ENCODE results near the gene GALT. TPM values are rescaled to one million over a fixed set of nuclear protein-coding genes. Genes with fewer than 3 reads are reported as not detected.

Gene GALT
- total RNA-seq, 1 experiment from 2014 or later, result 21.3 TPM

DNA sequence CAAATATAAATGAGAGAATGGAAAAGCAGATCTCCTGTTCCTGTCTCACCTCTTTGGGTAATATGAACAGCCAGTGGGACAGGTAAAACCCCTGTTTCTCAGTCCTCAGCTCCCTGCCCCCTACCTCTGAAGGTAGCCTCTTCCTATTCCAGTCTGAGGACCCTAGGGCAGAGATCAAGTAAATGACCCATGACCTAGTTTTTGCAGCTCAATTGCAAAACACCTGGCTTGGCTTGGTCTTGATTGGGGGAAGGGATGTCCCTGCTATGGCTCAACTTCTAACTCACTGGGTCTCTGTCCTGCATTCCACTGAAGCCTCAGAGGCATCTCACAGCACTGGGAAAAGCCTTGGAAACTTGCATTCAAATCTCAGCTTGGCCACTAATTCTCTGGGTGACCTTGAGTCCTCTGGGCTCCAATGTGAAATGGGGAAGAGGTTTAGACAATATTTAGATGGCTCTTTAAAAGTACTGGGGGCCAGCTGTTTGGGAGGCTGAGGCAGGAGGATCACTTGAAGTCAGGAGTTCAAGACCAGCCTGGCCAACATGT, 1.6 kb upstream of the GALT start:
- peaks cover 18% of the 10 kb centered on the region for H3K4me1 Mint-ChIP-seq (ENCODE audit: insufficient read depth, unreplicated experiment)
- TF ChIP-seq, protein P1, sequence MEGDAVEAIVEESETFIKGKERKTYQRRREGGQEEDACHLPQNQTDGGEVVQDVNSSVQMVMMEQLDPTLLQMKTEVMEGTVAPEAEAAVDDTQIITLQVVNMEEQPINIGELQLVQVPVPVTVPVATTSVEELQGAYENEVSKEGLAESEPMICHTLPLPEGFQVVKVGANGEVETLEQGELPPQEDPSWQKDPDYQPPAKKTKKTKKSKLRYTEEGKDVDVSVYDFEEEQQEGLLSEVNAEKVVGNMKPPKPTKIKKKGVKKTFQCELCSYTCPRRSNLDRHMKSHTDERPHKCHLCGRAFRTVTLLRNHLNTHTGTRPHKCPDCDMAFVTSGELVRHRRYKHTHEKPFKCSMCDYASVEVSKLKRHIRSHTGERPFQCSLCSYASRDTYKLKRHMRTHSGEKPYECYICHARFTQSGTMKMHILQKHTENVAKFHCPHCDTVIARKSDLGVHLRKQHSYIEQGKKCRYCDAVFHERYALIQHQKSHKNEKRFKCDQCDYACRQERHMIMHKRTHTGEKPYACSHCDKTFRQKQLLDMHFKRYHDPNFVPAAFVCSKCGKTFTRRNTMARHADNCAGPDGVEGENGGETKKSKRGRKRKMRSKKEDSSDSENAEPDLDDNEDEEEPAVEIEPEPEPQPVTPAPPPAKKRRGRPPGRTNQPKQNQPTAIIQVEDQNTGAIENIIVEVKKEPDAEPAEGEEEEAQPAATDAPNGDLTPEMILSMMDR (IDR thresholded peaks at IDR 0.05; ENCODE audit: unreplicated experiment), result no peak
- no peak for DNase-seq (ENCODE audit: unreplicated experiment)
- intact Hi-C loops (cut with micrococcal nuclease), result loop anchor here (5.0 kb wide), 1 partner anchor 57 kb away; no protein-coding TSS in a partner anchor
- POLR2A ChIA-PET, result interaction anchor here (1.0 to 3.5 kb wide), 6 partner anchors 8 to 426 kb away, joined by 3 to 48 read pairs (median 4); partner anchors contain the start of genes DCTN3 and SIGMAR1
- peaks cover 13% of the 10 kb centered on the region for H3K36me3 Mint-ChIP-seq (ENCODE audit: insufficient read depth, unreplicated experiment)
- no TSS peak for BruUV-seq (replicated peaks)
- no peak overlapping the region for H3K27ac Mint-ChIP-seq (ENCODE audit: low read depth, unreplicated experiment)
- no peaks in the 10 kb centered on the region for H3K27me3 Mint-ChIP-seq (ENCODE audit: insufficient read depth, unreplicated experiment)
- no peaks in the 10 kb centered on the region for H3K9me3 Mint-ChIP-seq (ENCODE audit: unreplicated experiment)
- no peak overlapping the region for H3K4me3 Mint-ChIP-seq (ENCODE audit: unreplicated experiment)
- CTCF ChIA-PET, result interaction anchor here (0.5 to 7.9 kb wide), 7 partner anchors 9 to 476 kb away, joined by 3 to 83 read pairs (median 3); partner anchors contain the start of gene SIGMAR1

DNA sequence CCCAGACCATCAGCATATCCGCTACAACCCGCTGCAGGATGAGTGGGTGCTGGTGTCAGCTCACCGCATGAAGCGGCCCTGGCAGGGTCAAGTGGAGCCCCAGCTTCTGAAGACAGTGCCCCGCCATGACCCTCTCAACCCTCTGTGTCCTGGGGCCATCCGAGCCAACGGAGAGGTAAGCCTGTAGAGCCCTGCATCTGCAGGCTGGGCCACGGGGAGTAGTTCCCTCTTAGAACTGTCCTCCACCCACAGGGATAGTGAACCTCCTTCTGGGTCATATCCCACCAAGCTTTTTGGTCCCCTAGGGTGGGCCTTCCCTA, 569 bp downstream of the GALT start:
- H3K27ac Mint-ChIP-seq (ENCODE audit: low read depth, unreplicated experiment), result peak overlapping the region; percentile 65
- TF ChIP-seq, protein P1 (IDR thresholded peaks at IDR 0.05; ENCODE audit: unreplicated experiment), result no peak
- ChIA-PET CTCF (interaction anchor here (0.6 to 7.9 kb wide), 15 partner anchors 11 to 1956 kb away, joined by 3 to 83 read pairs (median 3); partner anchors contain the start of genes CCL27, DCTN3 and SIGMAR1), POLR2A (interaction anchor here (0.8 to 3.5 kb wide), 11 partner anchors 10 to 641 kb away, joined by 3 to 48 read pairs (median 6); partner anchors contain the start of genes CCL27, DCTN3 and SIGMAR1)
- peak overlapping the region; percentile 84 for H3K4me3 Mint-ChIP-seq (ENCODE audit: unreplicated experiment)
- H3K9me3 Mint-ChIP-seq (ENCODE audit: unreplicated experiment), result no peaks in the 10 kb centered on the region
- no TSS peak for BruUV-seq (replicated peaks)
- H3K4me1 Mint-ChIP-seq (ENCODE audit: insufficient read depth, unreplicated experiment), result peaks cover 25% of the 10 kb centered on the region
- H3K36me3 Mint-ChIP-seq (ENCODE audit: insufficient read depth, unreplicated experiment), result peaks cover 16% of the 10 kb centered on the region
- intact Hi-C loops (cut with micrococcal nuclease), result loop anchor here (2.0 to 5.0 kb wide), 2 partner anchors 18 to 55 kb away; no protein-coding TSS in a partner anchor
- DNase-seq (ENCODE audit: unreplicated experiment), result no peak
- H3K27me3 Mint-ChIP-seq (ENCODE audit: insufficient read depth, unreplicated experiment), result no peaks in the 10 kb centered on the region

DNA sequence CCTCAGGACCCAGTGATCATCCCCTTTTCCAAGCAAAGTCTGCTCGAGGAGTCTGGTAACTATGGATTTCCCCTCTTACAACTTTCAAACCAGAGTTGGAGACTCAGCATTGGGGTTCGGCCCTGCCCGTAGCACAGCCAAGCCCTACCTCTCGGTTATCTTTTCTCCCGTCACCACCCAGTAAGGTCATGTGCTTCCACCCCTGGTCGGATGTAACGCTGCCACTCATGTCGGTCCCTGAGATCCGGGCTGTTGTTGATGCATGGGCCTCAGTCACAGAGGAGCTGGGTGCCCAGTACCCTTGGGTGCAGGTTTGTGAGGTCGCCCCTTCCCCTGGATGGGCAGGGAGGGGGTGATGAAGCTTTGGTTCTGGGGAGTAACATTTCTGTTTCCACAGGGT, 1.2 kb downstream of the GALT start:
- BruUV-seq (replicated peaks), result no TSS peak
- H3K27ac Mint-ChIP-seq (ENCODE audit: low read depth, unreplicated experiment), result peak overlapping the region; percentile 65
- ChIA-PET CTCF (interaction anchor here (0.8 to 7.9 kb wide), 10 partner anchors 12 to 212 kb away, joined by 3 to 83 read pairs (median 5); partner anchors contain the start of genes CCL27, DCTN3 and SIGMAR1), POLR2A (interaction anchor here (0.5 to 3.5 kb wide), 7 partner anchors 9 to 97 kb away, joined by 3 to 48 read pairs (median 7); partner anchors contain the start of genes CCL27, DCTN3 and SIGMAR1)
- peaks cover 16% of the 10 kb centered on the region for H3K36me3 Mint-ChIP-seq (ENCODE audit: insufficient read depth, unreplicated experiment)
- H3K9me3 Mint-ChIP-seq (ENCODE audit: unreplicated experiment), result no peaks in the 10 kb centered on the region
- H3K4me3 Mint-ChIP-seq (ENCODE audit: unreplicated experiment), result peak overlapping the region; percentile 84
- H3K27me3 Mint-ChIP-seq (ENCODE audit: insufficient read depth, unreplicated experiment), result no peaks in the 10 kb centered on the region
- DNase-seq (ENCODE audit: unreplicated experiment), result no peak
- intact Hi-C loops (cut with micrococcal nuclease), result loop anchor here (2.0 to 5.0 kb wide), 2 partner anchors 17 to 55 kb away; no protein-coding TSS in a partner anchor
- H3K4me1 Mint-ChIP-seq (ENCODE audit: insufficient read depth, unreplicated experiment), result peaks cover 31% of the 10 kb centered on the region
- TF ChIP-seq, protein P1 (IDR thresholded peaks at IDR 0.05; ENCODE audit: unreplicated experiment), result no peak

GRCh38 chr9:34648673-34649072, 2.2 kb downstream of the GALT start:
- Mint-ChIP-seq H3K4me3 (ENCODE audit: unreplicated experiment) (peak overlapping the region; percentile 28), H3K27ac (ENCODE audit: low read depth, unreplicated experiment) (no peak overlapping the region), H3K36me3 (ENCODE audit: insufficient read depth, unreplicated experiment) (peaks cover 16% of the 10 kb centered on the region), H3K4me1 (ENCODE audit: insufficient read depth, unreplicated experiment) (peaks cover 38% of the 10 kb centered on the region), H3K27me3 (ENCODE audit: insufficient read depth, unreplicated experiment) (no peaks in the 10 kb centered on the region), H3K9me3 (ENCODE audit: unreplicated experiment) (no peaks in the 10 kb centered on the region)
- ChIA-PET CTCF (interaction anchor here (1.0 to 7.9 kb wide), 2 partner anchors 13 to 16 kb away, joined by 4 to 83 read pairs; partner anchors contain the start of gene SIGMAR1), POLR2A (no interaction called here)
- BruUV-seq (replicated peaks), result no TSS peak
- intact Hi-C loops (cut with micrococcal nuclease), result loop anchor here (5.0 kb wide), 1 partner anchor 54 kb away; no protein-coding TSS in a partner anchor
- DNase-seq (ENCODE audit: unreplicated experiment), result no peak
- TF ChIP-seq, protein P1 (IDR thresholded peaks at IDR 0.05; ENCODE audit: unreplicated experiment), result no peak
